HepG2 (cell line): ENCODE results near the gene ARL16. TPM values are rescaled to one million over a fixed set of nuclear protein-coding genes. Genes with fewer than 3 reads are reported as not detected.
A peak's percentile ranks its signal among the peaks of the same experiment; 100 is the strongest.

Experiments used
- AKAP8 ChIP-seq: sonication (generic); formaldehyde crosslinking; IDR thresholded peaks from 2 replicates; pipeline ENCODE4 v1.5.1; 2020; ENCODE audit warnings: mild to moderate bottlenecking, missing genetic modification reagents
- BCL6 ChIP-seq: IDR thresholded peaks from 2 replicates; pipeline ENCODE4 v1.6.1; 2016; ENCODE audit warnings: missing genetic modification reagents, missing compliant biosample characterization
- EEA1 ChIP-seq: sonication (generic); formaldehyde crosslinking; IDR thresholded peaks from 2 replicates; pipeline ENCODE4 v1.5.1; 2020; ENCODE audit warnings: mild to moderate bottlenecking, missing genetic modification reagents, borderline replicate concordance
- GZF1 ChIP-seq: sonication (generic); formaldehyde crosslinking; IDR thresholded peaks from 2 replicates; pipeline ENCODE4 v1.5.1; 2020; ENCODE audit warnings: mild to moderate bottlenecking, missing genetic modification reagents
- JUN ChIP-seq: sonication (generic); formaldehyde crosslinking; IDR thresholded peaks from 2 replicates; pipeline ENCODE4 v1.4.0; 2020; ENCODE audit warnings: mild to moderate bottlenecking, missing genetic modification reagents
- KDM2A ChIP-seq: sonication (generic); formaldehyde crosslinking; IDR thresholded peaks from 2 replicates; pipeline ENCODE4 v1.4.0; 2020; ENCODE audit warnings: low read depth, missing genetic modification reagents, borderline replicate concordance
- NFE2 ChIP-seq: sonication (generic); formaldehyde crosslinking; IDR thresholded peaks from 2 replicates; pipeline ENCODE4 v1.4.0; 2020; ENCODE audit warnings: missing genetic modification reagents
- SMAD1 ChIP-seq: sonication (generic); formaldehyde crosslinking; IDR thresholded peaks from 2 replicates; pipeline ENCODE4 v1.4.0; 2020; ENCODE audit warnings: missing genetic modification reagents, low read depth, mild to moderate bottlenecking, borderline replicate concordance
- ZC3H13 ChIP-seq: sonication (generic); formaldehyde crosslinking; IDR thresholded peaks from 2 replicates; pipeline ENCODE4 v1.8.1; 2023; ENCODE audit warnings: mild to moderate bottlenecking, missing genetic modification reagents, moderate library complexity
- ZNF143 ChIP-seq: sonication (generic); formaldehyde crosslinking; IDR thresholded peaks from 2 replicates; pipeline ENCODE4 v1.4.0; 2020; ENCODE audit warnings: missing genetic modification reagents
- ZNF530 ChIP-seq: sonication (generic); formaldehyde crosslinking; IDR thresholded peaks from 2 replicates; pipeline ENCODE4 v1.5.0; 2020; ENCODE audit warnings: low read depth, mild to moderate bottlenecking, missing genetic modification reagents
- ZNF616 ChIP-seq: sonication (generic); formaldehyde crosslinking; IDR thresholded peaks from 2 replicates; pipeline ENCODE4 v1.5.0; 2020; ENCODE audit warnings: low read depth, mild to moderate bottlenecking, missing genetic modification reagents
- ZNF660 ChIP-seq: sonication (generic); formaldehyde crosslinking; IDR thresholded peaks from 2 replicates; pipeline ENCODE4 v1.5.1; 2020; ENCODE audit warnings: mild to moderate bottlenecking, low read depth, missing genetic modification reagents, borderline replicate concordance
- ZNF746 ChIP-seq: sonication (generic); formaldehyde crosslinking; IDR thresholded peaks from 2 replicates; pipeline ENCODE4 v1.8.0; 2022; ENCODE audit warnings: mild to moderate bottlenecking, missing genetic modification reagents
- polyA plus RNA-seq, 8 experiments: library from polyadenylated mRNA; depleted of rRNA in 3 of 8; stranded (reverse) in 7 of 8; unstranded in 1 of 8; fragments of >200 nt; fragmentation: Illumina TruSeq in 4 of 8; extraction: Trizol in 4 of 8; gene quantifications; 2 replicates each; pipeline versions ENCODE4 v1.2.1 to v1.2.3, GENCODE V29; 2011 to 2016; ENCODE audit warnings: low read depth in 4 of 8, missing spikeins in 1 of 8, mixed read lengths in 1 of 8; ENCODE audit not compliant: insufficient read depth in 1 of 8
- total RNA-seq, 5 experiments: library from RNA; depleted of rRNA; stranded (reverse); fragments of >200 nt; fragmentation: Illumina TruSeq; extraction: Trizol; gene quantifications; 2 replicates each; pipeline ENCODE4 v1.2.3, GENCODE V29; 2016; ENCODE audit warnings: low read depth in 1 of 5
- TF ChIP-seq, protein P1 (sequence below): IDR thresholded peaks from 2 replicates; pipeline ENCODE4 v1.6.1; 2016; ENCODE audit warnings: low read depth
- TF ChIP-seq, protein P2 (sequence below): sonication (generic); formaldehyde crosslinking; IDR thresholded peaks from 2 replicates; pipeline ENCODE4 v1.9.0; 2022; ENCODE audit warnings: missing genetic modification reagents, mild to moderate bottlenecking, borderline replicate concordance
- TF ChIP-seq, protein P3 (sequence below): IDR thresholded peaks from 2 replicates; pipeline ENCODE4 v1.6.1; 2016
- TF ChIP-seq, protein P4 (sequence below): IDR thresholded peaks from 2 replicates; pipeline ENCODE4 v1.6.1; 2016; ENCODE audit warnings: mild to moderate bottlenecking
- TF ChIP-seq, protein P5 (sequence below): sonication (generic); formaldehyde crosslinking; IDR thresholded peaks from 2 replicates; pipeline ENCODE4 v1.8.0; 2022; ENCODE audit warnings: mild to moderate bottlenecking, missing genetic modification reagents, moderate library complexity

ARL16 gene
- total and polyA plus RNA-seq, 2 of the 13 experiments (the other 11 are each of a cell fraction or from before 2014, with no cell fraction given), result 20.8 to 30.8 TPM

DNA sequence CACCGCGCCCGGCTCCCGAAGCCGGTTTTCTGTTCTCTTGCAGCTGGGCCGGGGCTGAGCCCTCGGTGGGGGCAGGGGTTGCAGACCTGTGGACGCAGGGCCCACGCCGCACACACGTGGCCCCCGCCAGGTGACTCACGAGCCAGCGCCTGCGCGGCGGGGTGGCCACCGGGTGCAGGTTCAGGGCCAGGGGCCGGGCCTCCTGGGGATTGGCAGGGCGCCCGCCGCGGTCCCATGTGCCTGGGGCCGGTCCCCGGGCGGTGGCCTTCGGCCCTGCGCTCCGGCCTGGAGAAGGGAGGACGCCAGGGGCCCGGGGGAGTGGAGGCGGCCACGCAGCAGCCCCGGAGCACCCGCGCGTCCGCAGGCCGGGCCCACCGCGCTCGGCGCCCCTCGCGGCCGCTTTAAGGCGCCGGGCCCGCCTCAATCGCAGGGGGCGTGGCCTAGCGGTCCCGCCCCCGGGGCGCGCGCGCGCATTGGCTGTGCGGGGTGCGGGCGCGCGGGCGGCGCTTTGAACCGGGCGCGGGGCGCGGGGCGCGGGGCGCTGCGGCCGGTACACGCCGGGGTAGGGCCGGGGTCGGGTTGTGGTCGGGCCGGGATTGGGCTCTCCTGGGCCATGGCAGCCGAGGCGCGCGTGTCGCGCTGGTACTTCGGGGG is 28.3 kb upstream of the ARL16 start, which contains the start of gene SLC25A10 (continued):
- TF ChIP-seq ZNF660, result peak; percentile 88; the same call in 1 of the 2 replicates
- TF ChIP-seq, protein P1, sequence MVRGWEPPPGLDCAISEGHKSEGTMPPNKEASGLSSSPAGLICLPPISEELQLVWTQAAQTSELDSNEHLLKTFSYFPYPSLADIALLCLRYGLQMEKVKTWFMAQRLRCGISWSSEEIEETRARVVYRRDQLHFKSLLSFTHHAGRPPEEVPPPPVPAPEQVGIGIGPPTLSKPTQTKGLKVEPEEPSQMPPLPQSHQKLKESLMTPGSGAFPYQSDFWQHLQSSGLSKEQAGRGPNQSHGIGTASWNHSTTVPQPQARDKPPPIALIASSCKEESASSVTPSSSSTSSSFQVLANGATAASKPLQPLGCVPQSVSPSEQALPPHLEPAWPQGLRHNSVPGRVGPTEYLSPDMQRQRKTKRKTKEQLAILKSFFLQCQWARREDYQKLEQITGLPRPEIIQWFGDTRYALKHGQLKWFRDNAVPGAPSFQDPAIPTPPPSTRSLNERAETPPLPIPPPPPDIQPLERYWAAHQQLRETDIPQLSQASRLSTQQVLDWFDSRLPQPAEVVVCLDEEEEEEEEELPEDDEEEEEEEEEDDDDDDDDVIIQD (CRISPR knock-in tag), result peak; percentile 78
- TF ChIP-seq ZNF616 (CRISPR knock-in tag), result peak; percentile 98
- TF ChIP-seq ZC3H13 (CRISPR knock-in tag), result peak; percentile 95
- TF ChIP-seq, protein P2, sequence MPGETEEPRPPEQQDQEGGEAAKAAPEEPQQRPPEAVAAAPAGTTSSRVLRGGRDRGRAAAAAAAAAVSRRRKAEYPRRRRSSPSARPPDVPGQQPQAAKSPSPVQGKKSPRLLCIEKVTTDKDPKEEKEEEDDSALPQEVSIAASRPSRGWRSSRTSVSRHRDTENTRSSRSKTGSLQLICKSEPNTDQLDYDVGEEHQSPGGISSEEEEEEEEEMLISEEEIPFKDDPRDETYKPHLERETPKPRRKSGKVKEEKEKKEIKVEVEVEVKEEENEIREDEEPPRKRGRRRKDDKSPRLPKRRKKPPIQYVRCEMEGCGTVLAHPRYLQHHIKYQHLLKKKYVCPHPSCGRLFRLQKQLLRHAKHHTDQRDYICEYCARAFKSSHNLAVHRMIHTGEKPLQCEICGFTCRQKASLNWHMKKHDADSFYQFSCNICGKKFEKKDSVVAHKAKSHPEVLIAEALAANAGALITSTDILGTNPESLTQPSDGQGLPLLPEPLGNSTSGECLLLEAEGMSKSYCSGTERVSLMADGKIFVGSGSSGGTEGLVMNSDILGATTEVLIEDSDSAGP (CRISPR knock-in tag), result peak; percentile 98
- peak; percentile 99 for TF ChIP-seq KDM2A (CRISPR knock-in tag)
- TF ChIP-seq EEA1 (CRISPR knock-in tag), result peak; percentile 97; the same call in 1 of the 2 replicates
- TF ChIP-seq JUN (CRISPR knock-in tag), result peak; percentile 95
- peak; percentile 97 for TF ChIP-seq ZNF746 (CRISPR knock-in tag)
- TF ChIP-seq GZF1 (CRISPR knock-in tag), result peak; percentile 90
- peak; percentile 82 for TF ChIP-seq BCL6 (CRISPR knock-in tag)
- peak; percentile 99 for TF ChIP-seq SMAD1 (CRISPR knock-in tag)
- TF ChIP-seq, protein P3, sequence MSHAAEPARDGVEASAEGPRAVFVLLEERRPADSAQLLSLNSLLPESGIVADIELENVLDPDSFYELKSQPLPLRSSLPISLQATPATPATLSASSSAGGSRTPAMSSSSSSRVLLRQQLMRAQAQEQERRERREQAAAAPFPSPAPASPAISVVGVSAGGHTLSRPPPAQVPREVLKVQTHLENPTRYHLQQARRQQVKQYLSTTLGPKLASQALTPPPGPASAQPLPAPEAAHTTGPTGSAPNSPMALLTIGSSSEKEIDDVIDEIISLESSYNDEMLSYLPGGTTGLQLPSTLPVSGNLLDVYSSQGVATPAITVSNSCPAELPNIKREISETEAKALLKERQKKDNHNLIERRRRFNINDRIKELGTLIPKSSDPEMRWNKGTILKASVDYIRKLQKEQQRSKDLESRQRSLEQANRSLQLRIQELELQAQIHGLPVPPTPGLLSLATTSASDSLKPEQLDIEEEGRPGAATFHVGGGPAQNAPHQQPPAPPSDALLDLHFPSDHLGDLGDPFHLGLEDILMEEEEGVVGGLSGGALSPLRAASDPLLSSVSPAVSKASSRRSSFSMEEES (CRISPR knock-in tag), result peak; percentile 98
- TF ChIP-seq AKAP8 (CRISPR knock-in tag), result peak; percentile 98
- TF ChIP-seq, protein P4, sequence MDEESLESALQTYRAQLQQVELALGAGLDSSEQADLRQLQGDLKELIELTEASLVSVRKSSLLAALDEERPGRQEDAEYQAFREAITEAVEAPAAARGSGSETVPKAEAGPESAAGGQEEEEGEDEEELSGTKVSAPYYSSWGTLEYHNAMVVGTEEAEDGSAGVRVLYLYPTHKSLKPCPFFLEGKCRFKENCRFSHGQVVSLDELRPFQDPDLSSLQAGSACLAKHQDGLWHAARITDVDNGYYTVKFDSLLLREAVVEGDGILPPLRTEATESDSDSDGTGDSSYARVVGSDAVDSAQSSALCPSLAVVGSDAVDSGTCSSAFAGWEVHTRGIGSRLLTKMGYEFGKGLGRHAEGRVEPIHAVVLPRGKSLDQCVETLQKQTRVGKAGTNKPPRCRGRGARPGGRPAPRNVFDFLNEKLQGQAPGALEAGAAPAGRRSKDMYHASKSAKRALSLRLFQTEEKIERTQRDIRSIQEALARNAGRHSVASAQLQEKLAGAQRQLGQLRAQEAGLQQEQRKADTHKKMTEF (CRISPR knock-in tag), result peak; percentile 98
- TF ChIP-seq, protein P5, sequence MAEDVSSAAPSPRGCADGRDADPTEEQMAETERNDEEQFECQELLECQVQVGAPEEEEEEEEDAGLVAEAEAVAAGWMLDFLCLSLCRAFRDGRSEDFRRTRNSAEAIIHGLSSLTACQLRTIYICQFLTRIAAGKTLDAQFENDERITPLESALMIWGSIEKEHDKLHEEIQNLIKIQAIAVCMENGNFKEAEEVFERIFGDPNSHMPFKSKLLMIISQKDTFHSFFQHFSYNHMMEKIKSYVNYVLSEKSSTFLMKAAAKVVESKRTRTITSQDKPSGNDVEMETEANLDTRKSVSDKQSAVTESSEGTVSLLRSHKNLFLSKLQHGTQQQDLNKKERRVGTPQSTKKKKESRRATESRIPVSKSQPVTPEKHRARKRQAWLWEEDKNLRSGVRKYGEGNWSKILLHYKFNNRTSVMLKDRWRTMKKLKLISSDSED (CRISPR knock-in tag), result peak; percentile 90; the same call in 1 of the 2 replicates
- TF ChIP-seq ZNF143, result peak; percentile 76
- TF ChIP-seq ZNF530 (CRISPR knock-in tag), result peak; percentile 96
- TF ChIP-seq NFE2, result peak; percentile 46; the same call in 1 of the 2 replicates
